Liver (tissue), 9 donors: ENCODE results near the gene RASD2. TPM values are rescaled to one million over a fixed set of nuclear protein-coding genes. Genes with fewer than 3 reads are reported as not detected.

ENCODE experiments used
- DNase-seq: peaks from one replicate; pipeline ENCODE4 v3.0.0-alpha.2; 2017; ENCODE audit warnings: low spot score
- H3K27ac ChIP-seq, 2 donors: one replicate each; pipeline ENCODE4 v1.7.0; 2013; ENCODE audit warnings: inconsistent platforms in 2 of 2, low read length in 2 of 2, control low read depth in 1 of 2, low read depth in 1 of 2, mild to moderate bottlenecking in 1 of 2
- H3K27me3 ChIP-seq, 4 donors: one replicate each; pipeline versions ENCODE4 v1.6.1 to v1.7.0; 2013; ENCODE audit warnings: low read length in 3 of 4, inconsistent platforms in 1 of 4, mild to moderate bottlenecking in 1 of 4, moderate library complexity in 1 of 4; ENCODE audit not compliant: control insufficient read depth in 4 of 4, insufficient read depth in 4 of 4
- H3K36me3 ChIP-seq, 4 donors: one replicate each; pipeline versions ENCODE4 v1.6.1 to v1.7.0; 2013; ENCODE audit warnings: low read length in 3 of 4, mild to moderate bottlenecking in 3 of 4, low read depth in 1 of 4, moderate library complexity in 1 of 4; ENCODE audit not compliant: control insufficient read depth in 4 of 4, insufficient read depth in 3 of 4
- H3K4me1 ChIP-seq, 4 donors: one replicate each; pipeline versions ENCODE4 v1.6.1 to v1.7.0; 2013; ENCODE audit warnings: low read length in 3 of 4, mild to moderate bottlenecking in 3 of 4, moderate library complexity in 1 of 4; ENCODE audit not compliant: control insufficient read depth in 4 of 4, insufficient read depth in 4 of 4
- H3K4me3 ChIP-seq, 3 donors: one replicate each; pipeline versions ENCODE4 v1.6.1 to v1.7.0; 2013; ENCODE audit warnings: low read length in 3 of 3, control low read depth in 1 of 3, low read depth in 1 of 3, mild to moderate bottlenecking in 1 of 3
- H3K9ac ChIP-seq, 2 donors: one replicate each; pipeline ENCODE4 v1.7.0; 2013; ENCODE audit warnings: low read length in 2 of 2, mild to moderate bottlenecking in 2 of 2, moderate library complexity in 2 of 2, control low read depth in 1 of 2, low read depth in 1 of 2
- H3K9me3 ChIP-seq, 4 donors: one replicate each; pipeline versions ENCODE4 v1.6.1 to v1.7.0; 2013; ENCODE audit warnings: low read length in 3 of 4; ENCODE audit not compliant: control insufficient read depth in 4 of 4
- EGR1 ChIP-seq, 2 donors: IDR thresholded peaks; 2 replicates each; pipeline ENCODE4 v1.6.1; 2016 to 2018; ENCODE audit warnings: antibody characterized with exemption in 2 of 2, low read depth in 2 of 2
- FOXA2 ChIP-seq: IDR thresholded peaks from 2 replicates; pipeline ENCODE4 v1.6.1; 2016; ENCODE audit warnings: antibody characterized with exemption
- GABPA ChIP-seq, 2 donors: IDR thresholded peaks in 1 of 2; conservative IDR thresholded peaks in 1 of 2; 2 replicates each; pipeline ENCODE4 v1.6.1; 2016; ENCODE audit warnings: antibody characterized with exemption in 2 of 2, mild to moderate bottlenecking in 1 of 2, moderate library complexity in 1 of 2
- HNF4A ChIP-seq, 2 donors: conservative IDR thresholded peaks; 2 replicates each; pipeline ENCODE4 v1.6.1; 2016; ENCODE audit warnings: antibody characterized with exemption in 2 of 2, mild to moderate bottlenecking in 2 of 2
- NR2F2 ChIP-seq: IDR thresholded peaks from 2 replicates; pipeline ENCODE4 v1.6.1; 2016; ENCODE audit warnings: antibody characterized with exemption
- SP1 ChIP-seq: IDR thresholded peaks from 2 replicates; pipeline ENCODE4 v1.6.1; 2018; ENCODE audit warnings: antibody characterized with exemption, mild to moderate bottlenecking
- TAF1 ChIP-seq: conservative IDR thresholded peaks from 2 replicates; pipeline ENCODE4 v1.6.1; 2016; ENCODE audit warnings: antibody characterized with exemption, mild to moderate bottlenecking
- WGBS: extraction: QIAGEN DNeasy Blood & Tissue Kit; methylation state at CpG from one replicate; pipeline ENCODE4 v1.1.7; 2013; 5-methylcytosine and 5-hydroxymethylcytosine counted together
- polyA plus RNA-seq, 2 donors: library from polyadenylated mRNA; stranded (reverse) in 1 of 2; unstranded in 1 of 2; fragments of 200-250 nt in 1 of 2; fragments of >200 nt in 1 of 2; fragmentation: Nextera tagmentation in 1 of 2; extraction: Ambion mirVana in 1 of 2; gene quantifications; one replicate each; pipeline versions ENCODE4 v1.2.1 to v1.2.3, GENCODE V29; 2013 to 2015
- total RNA-seq, 2 donors: library from RNA; depleted of rRNA; stranded (reverse); fragments of >200 nt; gene quantifications; one replicate each; pipeline ENCODE4 v1.2.3, GENCODE V29; 2014
- TF ChIP-seq, protein P1 (sequence below): IDR thresholded peaks from 2 replicates; pipeline ENCODE4 v1.6.1; 2016; ENCODE audit warnings: antibody characterized with exemption
- TF ChIP-seq, protein P2 (sequence below): IDR thresholded peaks from 2 replicates; pipeline ENCODE4 v1.6.1; 2016; ENCODE audit warnings: antibody characterized with exemption, mild to moderate bottlenecking
- donor health status: healthy.
- donor health status: healthy.
- donor health status: healthy.
- donor health status: healthy.
- donor health status: healthy.

RASD2 gene
- total and polyA plus RNA-seq, 4 donors: under 0.01 to 0.05 TPM; not detected in 2

DNA sequence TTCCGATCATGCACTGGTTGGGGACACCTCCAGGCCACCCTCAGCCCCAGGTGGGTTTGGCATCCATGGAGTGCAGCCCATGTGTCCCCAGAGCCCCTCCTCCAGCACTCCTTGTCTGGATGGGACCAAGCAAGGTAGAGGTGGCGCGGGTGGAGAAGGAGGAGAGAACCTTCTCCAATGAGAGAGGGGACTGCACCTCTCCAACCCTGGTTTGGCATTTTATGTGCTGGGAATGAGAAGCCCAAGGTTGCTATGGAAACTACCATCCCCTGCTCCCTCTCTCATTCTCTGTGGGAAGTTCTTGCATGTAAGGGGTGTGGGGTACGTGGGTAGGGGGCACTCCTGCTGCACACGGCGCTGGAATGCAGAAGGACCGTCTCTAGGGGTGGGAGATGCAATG is 21.8 kb upstream of the RASD2 start (continued):
- TF ChIP-seq, protein P1, sequence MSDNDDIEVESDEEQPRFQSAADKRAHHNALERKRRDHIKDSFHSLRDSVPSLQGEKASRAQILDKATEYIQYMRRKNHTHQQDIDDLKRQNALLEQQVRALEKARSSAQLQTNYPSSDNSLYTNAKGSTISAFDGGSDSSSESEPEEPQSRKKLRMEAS: no peak

DNA sequence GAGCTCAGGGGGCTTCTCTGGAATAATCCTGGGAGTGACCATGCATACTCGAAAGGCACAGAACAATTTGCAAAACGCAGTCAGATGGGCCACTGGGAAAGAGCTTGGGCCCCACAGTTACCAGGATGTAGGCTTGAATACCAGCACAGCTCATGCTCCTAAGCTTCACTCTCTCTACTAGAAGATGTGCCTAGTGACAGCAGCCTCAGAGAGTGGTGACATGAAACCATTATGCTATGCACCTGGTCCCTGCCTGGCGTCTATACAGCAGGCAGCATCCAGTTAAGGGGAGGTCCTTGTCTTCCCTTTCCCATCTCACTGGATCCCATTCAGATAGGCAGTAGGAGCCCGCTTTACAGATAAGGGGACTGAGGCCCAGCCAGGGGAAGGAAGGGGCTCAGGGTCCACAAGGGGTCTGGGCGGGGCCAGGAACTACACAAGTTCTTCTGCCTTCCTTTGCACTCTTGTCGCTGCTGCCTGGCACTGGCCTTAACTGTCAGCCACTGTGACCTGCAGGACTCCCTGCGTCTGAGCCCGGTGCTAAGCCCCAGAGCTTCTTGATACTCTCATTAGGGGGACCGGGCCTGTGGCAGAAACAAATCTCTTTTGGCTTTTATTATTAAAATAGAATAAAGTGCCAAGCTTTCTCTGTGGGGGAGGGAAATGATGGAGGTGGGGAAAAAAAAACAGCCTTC is 21.2 kb upstream of the RASD2 start:
- 81% methylated on average over 9 of the region's 9 CpGs for WGBS
- Histone ChIP-seq H3K9ac (no peak overlapping the region), H3K9me3 (no peaks in the 10 kb centered on the region), H3K27ac (no peak overlapping the region), H3K4me1 (no peaks in the 10 kb centered on the region), H3K27me3 (peaks cover 0 to 6% (median 0%) of the 10 kb centered on the region in 4 donors), H3K36me3 (no peaks in the 10 kb centered on the region), H3K4me3 (no peak overlapping the region)
- no peak for DNase-seq
- TF ChIP-seq, protein P2, sequence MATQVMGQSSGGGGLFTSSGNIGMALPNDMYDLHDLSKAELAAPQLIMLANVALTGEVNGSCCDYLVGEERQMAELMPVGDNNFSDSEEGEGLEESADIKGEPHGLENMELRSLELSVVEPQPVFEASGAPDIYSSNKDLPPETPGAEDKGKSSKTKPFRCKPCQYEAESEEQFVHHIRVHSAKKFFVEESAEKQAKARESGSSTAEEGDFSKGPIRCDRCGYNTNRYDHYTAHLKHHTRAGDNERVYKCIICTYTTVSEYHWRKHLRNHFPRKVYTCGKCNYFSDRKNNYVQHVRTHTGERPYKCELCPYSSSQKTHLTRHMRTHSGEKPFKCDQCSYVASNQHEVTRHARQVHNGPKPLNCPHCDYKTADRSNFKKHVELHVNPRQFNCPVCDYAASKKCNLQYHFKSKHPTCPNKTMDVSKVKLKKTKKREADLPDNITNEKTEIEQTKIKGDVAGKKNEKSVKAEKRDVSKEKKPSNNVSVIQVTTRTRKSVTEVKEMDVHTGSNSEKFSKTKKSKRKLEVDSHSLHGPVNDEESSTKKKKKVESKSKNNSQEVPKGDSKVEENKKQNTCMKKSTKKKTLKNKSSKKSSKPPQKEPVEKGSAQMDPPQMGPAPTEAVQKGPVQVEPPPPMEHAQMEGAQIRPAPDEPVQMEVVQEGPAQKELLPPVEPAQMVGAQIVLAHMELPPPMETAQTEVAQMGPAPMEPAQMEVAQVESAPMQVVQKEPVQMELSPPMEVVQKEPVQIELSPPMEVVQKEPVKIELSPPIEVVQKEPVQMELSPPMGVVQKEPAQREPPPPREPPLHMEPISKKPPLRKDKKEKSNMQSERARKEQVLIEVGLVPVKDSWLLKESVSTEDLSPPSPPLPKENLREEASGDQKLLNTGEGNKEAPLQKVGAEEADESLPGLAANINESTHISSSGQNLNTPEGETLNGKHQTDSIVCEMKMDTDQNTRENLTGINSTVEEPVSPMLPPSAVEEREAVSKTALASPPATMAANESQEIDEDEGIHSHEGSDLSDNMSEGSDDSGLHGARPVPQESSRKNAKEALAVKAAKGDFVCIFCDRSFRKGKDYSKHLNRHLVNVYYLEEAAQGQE: no peak
- TF ChIP-seq HNF4A (conservative IDR thresholded peaks at IDR 0.05) (no peak), NR2F2 (no peak), SP1 (no peak), EGR1 (IDR thresholded peaks at IDR 0.05; ENCODE audit: low read depth in 2 of 2) (no peak)

DNA sequence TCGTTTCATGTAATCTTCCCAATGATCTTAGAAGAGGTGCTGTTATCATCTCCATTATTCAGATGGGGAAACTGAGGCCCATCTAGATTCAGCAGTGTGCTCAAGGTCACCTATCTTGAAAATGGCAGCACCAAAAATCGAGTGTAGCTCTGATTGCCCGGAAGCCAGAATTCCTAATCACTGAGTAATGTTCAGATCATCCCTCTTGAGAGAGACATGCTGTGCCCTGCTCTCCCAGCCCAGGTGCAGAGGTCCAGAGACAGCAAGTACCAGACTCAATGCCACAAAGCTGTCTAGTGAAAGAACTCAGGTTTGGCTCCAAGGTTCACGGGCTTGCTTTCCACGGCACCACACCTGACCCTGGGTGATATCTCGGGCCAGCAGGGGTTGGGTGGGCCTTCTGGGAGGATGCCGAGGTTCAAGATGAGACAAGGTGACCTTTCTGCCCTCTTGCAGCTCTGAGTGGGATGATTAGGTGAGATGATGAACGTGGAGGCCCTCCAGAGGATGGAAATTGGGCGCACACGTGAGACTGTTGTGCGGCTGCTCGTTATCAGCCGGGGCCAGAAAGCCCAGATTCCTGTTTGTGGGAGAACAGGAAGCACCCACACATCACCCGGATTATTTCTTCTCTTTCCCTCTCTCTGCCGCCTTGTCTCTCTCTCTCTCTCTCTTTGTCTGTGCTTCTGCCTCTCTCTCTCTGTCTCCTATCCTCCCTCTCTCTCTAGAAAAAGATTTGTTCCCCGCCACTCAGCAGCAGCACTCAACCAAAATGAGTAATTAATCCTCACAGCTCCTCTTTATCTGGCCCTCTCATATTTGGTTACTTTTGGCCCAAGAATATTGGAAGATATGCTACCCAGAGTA is 19.0 kb upstream of the RASD2 start:
- WGBS: 64% methylated on average over 16 of the region's 16 CpGs
- Histone ChIP-seq H3K4me3 (no peak overlapping the region), H3K27me3 (peaks cover 0 to 6% (median 0%) of the 10 kb centered on the region in 4 donors), H3K27ac (no peak overlapping the region), H3K36me3 (no peaks in the 10 kb centered on the region), H3K9me3 (no peaks in the 10 kb centered on the region), H3K9ac (no peak overlapping the region), H3K4me1 (no peaks in the 10 kb centered on the region)
- TF ChIP-seq GABPA (IDR thresholded peaks at IDR 0.05 in 1 of 2, conservative IDR thresholded peaks at IDR 0.05 in 1 of 2) (no peak), TAF1 (no peak), FOXA2 (no peak)
- DNase-seq: no peak
